Measurements from ENCODE around the gene IWS1.
"Not testable (repeated sequence)": the region's sequence is repeated elsewhere in the genome, so short reads cannot be mapped to it uniquely, and the experiment has no call there.

Gene IWS1

DNA sequence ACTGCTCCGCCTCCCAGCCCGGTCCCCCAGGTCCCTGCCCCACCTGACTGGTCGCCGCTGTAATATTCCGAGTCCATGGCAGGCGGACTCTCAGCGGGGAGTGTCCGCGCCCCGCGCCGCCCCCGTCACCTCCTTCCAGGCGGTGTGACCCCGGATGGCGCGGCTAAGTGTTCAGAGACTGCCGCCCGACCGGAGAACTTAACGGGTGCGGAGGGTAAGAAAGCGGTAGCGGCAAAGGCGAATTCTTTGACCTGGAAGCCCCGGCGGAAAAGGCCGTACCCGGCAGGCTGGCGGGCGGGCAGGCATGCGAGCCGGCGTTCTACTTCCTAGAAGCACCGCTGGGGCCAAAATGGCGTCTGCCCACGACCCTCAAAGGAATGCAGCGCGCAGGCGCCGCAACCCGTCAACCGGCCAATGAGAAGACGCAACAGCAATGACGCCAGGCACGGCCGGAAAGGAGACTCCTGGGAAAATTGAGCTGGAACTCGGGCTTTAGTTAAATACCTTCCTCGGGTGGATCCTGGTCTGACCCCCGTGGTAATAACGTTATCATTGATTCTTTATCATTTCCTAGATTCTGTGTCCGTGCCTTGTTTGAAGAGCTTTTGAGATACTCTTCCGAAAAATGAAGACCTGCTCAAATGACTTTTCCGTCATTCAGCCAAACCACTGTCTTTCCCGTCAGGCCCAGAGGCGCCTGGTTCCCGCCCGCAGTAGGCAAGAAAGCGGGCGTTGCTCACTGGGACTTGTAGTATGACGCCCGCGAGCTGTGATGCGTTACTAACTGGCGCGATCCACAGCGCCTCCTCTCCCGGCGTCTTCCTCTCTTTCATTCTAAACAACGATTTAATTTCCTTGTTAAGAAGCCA is at the start of gene IWS1:
Gene IWS1 (minus strand): TSS at position 358 of the 869 bp plus-strand sequence. CDS start 281 bp downstream, at position 77.
- DNase-seq (ENCODE audit: low read depth in 2 of 2), result peak; percentile 84 to 85

DNA sequence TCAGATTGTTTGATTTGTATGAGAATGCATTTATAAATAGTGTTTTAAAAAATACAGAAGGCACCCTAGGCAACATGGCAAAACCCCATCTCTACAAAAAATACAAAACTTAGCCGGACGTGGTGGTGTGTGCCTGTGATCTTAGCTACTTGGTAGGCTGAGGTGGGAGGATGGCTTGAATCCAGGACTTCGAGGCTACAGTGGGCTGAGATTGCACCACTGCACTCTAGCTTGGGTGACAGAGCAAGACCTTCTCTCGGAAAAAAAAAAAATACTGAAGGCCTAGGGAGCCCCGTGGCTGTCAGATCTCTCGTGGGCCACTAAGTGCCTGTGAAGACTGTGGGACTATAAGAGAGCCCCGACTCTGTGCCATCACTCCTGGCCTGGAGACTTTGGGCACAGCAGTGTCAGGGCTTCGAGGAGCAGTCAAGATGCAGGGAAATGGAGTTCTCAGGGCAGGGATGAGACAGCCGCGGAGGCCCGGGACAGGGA is 49.7 kb upstream of the IWS1 start:
- DNase-seq (ENCODE audit: low read depth in 2 of 2), result no peak

DNA sequence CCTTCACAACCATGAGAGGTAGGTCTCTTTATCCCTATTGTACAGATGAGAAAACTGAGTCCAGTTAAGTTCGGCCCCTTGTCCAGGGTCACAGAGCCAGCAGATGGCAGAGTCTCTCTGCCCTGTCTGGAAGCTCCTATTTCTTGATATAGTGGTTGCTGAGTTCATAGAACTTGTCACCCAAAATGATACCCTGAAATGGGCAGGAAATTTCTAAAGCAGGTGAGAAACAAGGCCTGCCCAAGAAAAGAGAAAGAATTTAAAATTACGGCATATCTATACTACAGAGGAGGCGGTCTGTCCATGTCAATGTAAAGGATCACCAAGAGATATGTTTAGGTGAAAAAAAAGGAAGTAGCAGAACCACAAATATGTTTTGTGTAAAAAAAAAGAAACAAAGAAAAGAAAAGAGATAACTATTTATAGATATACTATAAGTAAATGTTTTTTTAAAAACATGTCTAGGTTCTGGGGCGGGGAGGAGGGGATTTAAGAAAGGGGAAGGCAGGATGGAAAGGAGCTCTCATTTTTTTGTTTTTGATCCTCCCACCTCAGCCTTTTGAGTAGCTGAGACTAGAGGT is 49.0 kb upstream of the IWS1 start:
- no peak for DNase-seq (ENCODE audit: low read depth in 2 of 2)

DNA sequence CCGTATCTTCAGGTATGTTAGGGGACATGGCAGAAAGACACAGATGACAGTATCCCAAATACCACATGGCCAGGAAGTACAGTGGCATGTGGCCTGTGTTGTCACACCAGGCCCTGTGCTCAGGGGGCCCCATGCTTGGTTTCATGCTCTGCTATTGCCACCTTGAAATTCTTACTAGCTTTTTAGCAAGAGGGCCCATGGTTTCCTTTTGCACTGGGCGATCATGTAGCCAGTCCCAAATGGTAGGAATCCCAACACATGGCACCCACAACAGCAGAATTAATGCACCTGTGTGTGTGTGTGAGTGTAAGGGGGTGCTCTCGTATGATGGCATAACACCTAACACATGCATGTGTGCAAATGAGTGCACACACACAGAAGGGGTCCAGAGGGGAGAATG is 48.4 kb upstream of the IWS1 start:
- no peak for DNase-seq (ENCODE audit: low read depth in 2 of 2)

DNA sequence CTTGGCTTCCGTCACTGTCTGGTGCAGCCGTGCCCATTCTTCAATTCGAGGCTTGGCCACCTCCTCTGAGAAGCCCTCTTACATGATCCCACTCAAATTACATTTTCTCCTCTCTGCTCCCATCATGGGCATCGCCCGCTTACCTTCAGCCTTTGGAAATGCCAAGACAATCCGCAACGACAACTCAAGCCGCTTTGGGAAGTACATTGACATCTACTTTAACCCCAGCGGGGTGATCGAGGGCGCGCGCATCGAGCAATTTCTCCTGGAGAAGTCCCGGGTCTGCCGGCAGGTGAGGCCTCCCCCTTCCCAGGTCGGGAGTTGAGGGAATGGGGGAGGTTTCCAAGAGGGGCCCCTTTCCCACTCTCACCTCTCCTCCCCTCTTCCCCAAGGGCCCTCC is 47.5 kb upstream of the IWS1 start:
- no peak for DNase-seq (ENCODE audit: low read depth in 2 of 2)

DNA sequence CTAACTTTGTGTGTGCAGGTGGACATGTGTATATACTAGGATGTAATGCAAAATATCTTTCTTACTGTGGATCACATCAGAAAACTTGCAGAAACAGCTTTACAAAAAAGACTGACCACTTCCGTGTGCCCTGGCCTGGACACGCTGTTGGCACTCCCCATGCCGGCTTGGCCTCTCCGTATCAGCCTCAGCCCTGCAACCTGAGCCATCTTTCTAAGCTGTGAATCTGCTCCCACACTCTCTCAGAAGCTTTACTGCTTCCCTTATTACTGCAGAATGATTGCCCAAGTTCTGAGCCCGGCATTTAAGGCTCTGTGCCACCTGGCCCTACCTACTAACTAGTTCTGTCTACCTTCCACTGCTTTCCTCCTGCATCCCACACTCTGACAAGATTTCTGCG is 47.0 kb upstream of the IWS1 start:
- DNase-seq (ENCODE audit: low read depth in 2 of 2), result no peak

DNA sequence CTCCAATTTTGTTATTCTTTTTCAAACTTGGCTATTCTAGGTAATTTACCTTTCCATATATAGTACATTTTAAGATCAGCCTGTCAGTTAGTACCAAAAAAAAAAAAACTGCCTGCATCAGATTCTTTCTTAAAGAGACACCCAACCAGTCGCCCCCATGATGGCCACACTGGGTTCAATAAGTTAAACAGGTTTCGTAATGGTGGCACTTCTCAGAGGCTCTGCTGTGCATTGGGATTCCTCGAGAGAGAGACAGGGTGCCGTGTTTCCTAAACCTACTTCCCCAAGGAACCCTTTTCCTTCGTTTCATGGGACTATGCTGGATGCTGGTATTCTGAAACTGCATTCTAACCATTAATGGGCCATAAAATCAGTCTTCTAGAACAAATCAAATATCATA is 46.6 kb upstream of the IWS1 start:
- DNase-seq (ENCODE audit: low read depth in 2 of 2), result no peak

DNA sequence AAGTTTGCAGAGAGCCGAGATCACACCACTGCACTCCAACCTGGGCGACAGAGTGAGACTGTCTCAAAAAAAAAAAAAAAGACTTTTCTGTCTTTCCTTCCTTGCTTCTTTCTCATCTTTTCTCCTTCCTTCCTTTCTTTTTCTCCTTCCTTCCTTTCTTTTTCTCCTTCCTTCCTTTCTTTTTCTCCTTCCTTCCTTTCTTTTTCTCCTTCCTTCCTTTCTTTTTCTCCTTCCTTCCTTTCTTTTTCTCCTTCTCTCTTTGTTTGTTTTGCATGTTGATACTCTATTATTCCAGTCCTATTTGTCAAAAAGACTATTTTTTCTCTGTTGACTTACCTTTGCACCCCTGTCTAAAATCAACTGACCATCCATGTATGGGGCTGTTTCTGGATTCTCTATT is 46.1 kb upstream of the IWS1 start:
- DNase-seq (ENCODE audit: low read depth in 2 of 2), result not testable (repeated sequence)

DNA sequence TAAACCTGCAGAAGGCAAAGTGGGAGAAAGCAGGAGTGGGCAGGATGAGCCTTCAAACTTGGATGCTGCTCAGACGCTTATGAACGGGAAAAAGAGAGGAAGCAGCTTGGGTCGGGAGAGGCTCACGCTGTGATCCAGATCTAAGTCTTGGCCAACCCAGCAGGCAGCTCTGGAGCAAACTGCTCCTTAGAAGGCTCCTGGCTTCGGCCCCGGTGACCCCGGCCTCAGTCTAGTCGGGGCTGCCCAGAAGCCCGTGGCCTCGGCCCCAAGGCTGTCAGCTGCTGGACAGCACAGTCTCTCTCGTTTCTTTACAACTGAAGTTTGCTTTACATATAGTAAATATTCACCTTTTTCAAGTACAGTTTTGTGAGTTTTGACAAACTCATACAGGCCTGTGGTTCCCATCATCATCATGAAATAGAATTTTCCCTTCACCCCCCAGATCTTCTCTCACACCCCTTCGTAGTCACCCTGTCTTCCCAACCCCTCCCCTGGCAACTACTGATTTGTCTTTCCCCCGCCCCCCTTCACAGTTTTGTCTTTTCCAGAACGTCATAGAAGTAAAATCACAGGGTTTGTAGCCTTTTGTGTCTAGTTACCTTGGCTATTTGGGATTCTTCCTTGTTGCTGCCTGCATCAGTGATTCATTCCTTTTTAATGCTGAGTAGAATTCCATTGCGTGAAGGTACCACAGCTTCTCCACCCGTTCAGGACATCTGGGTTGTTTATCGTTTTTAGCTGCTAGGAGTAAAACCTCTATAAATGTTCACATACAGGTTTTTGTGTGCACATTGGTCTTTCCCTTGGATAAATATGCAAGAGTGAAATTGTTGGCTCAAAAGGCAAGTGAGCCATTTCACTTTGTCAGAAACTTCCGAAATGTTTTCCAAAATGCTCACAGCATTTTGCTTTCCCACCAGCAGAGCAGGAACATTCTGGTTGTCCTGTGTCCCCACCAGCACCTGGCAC is 44.3 kb upstream of the IWS1 start:
- DNase-seq (ENCODE audit: low read depth in 2 of 2), result no peak

DNA sequence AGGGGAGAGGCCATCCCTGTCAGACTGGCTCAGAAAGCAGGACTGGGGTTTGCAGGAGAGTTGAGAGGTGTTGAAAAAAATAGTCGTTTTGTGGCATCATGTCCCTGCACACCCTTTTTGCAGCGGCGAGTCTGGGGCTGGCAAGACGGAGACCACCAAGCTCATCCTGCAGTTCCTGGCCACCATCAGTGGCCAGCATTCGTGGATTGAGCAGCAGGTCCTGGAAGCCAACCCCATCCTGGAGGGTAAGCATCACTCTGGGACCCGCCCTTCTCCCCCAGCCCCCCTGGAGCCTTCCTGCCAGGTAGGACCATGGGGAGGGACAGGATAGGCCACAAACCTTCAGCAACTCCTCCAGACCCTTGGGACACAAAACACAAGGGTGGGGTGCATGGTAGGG is 43.4 kb upstream of the IWS1 start:
- DNase-seq (ENCODE audit: low read depth in 2 of 2), result no peak

DNA sequence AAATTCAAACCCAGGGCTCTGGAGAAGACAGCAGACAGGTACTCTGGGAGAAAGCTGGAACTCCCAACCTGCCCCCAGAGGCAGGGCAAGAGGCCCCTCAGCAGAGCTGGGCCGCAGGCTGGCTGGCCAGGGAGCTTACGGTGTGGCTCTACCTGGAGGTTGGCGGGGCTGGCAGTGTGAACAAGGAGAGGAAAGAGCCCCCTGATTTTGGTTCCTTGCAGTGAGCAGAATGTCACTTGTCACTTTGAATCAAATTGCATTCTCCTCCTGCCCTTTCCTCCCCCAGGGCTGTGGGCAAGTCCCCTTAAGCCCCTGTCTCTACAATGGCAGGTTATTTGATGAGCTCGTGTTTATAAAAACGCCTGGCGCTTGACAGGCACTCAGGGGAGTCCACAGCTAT is 41.8 kb upstream of the IWS1 start:
- no peak for DNase-seq (ENCODE audit: low read depth in 2 of 2)

DNA sequence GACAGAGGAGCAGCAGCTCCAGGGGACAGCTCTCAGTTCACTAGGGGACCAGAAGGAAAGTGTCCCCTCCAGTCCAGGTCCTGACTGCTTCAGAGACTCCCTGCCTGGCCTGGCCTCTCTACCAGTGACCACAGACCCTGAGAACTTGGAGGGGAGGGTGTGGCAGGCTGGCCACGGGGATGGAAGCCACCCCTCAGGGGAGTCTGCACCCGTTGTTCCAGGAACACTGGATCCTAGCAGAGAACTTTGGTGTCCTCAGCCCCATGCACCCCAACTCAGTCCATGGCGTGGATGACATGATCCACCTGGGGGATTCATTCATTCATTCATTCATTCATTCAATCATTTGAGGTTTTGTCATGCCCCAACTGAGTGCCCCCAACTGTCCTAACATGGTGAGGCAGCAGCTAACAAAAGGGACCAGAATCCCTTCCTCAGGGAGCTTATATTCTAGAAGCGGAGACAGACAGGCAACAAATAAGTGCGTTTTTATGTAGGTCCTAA is 41.1 kb upstream of the IWS1 start:
- DNase-seq (ENCODE audit: low read depth in 2 of 2), result no peak

DNA sequence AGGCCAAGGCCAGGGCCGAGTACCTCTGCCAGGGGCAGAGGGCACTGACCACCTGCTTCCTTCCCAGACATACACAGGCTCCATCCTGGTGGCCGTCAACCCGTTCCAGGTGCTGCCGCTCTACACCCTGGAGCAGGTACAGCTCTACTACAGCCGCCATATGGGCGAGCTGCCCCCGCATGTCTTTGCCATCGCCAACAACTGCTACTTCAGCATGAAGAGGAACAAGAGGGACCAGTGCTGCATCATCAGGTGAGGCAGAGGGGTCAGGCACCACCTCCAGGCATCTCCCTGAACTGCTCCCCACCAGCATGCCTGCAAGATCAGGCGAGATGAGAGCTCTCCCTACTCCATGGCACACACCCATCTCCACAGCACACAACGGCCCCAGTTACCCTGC is 40.3 kb upstream of the IWS1 start:
- no peak for DNase-seq (ENCODE audit: low read depth in 2 of 2)

DNA sequence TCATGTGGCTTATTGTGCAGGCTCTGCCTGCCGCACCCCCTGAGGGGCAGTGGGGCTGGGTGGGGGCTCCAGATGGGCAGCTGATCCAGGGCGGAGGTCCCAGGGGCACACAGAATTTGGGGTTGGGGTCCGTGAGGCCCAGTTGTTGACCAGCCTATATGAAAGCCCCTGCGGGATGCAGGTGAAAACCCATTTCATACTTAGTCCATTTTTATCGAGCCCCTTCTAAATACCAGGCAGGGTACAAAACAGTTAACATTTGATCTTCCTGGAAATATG is 39.8 kb upstream of the IWS1 start:
- no peak for DNase-seq (ENCODE audit: low read depth in 2 of 2)

DNA sequence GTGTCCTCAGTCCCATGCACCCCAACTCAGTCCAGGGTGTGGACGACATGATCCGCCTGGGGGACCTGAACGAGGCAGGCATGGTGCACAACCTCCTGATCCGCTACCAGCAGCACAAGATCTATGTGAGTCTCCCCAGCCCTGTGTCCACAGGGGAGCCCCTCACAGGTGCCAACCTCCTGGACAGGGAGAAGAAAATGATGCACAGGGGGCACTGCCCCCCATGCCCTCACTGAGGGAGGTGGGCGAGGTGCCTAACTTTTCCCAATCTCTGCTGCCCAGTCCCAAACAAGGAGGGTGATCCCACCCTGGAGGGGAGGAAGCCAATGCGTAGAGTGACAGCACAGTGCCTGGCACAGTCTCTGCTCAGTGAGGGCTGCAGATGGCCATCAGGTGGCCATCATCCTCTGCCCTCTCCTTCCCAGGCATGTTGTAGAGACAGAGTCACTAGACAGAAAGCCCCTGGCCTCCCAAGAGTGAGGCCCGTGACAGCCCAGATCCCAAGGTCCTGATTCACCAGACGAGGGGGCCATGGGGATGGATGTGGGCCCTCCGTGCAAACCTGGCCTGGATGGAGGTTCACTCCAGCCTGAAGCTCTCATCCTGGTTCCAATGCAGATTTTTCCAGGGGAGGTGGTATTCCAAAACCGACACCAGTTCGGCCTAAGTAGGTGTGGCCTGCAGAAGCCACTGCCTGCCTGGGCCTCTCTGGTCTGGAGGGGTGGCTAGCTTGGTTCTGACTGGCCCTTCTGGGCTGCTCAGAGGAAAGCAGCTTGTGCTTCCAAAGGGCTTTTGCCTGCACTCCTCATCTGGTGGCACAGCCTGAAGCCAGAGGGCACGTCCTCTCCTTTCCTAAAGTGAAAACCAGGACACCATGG is 39.2 kb upstream of the IWS1 start:
- DNase-seq (ENCODE audit: low read depth in 2 of 2), result no peak

DNA sequence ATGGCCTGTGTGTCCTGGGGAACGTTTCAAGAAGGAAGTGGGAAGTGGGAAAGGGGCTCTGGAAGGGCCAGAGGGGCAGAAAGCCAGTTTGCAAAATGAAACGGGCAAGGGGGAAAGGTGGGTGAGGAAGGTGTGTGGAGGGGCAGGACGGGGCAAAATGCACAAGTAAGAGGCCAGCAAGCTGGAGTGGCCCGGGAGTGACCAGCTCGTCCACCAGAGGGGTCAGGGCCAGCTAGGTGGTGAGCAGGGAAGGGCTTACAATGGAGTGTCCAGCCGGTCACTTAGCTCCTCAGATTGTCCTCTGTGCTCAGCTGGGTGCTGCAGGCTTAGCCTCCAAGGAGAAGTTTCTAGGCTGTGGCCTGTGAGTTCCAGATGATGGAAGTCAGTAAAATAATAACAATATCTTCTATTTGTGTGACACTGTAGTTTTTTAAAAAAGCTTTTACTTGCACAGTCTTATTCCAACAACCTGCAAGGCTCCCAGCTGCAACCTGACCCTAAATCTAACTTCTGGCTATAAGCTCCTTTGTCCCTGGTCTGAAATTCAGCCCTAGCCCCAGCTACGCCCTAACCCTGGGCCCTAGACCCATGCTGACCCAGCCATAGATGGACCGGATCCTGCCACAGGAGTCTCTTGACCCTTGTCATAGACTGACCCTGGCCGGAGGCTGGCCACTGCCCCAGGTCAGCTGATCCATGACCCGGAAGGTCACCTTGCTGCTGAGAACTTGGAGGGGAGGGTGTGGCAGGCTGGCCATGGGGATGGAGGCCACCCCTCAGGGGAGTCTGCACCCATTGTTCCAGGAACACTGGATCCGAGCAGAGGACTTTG is 38.4 kb upstream of the IWS1 start:
- DNase-seq (ENCODE audit: low read depth in 2 of 2), result no peak

DNA sequence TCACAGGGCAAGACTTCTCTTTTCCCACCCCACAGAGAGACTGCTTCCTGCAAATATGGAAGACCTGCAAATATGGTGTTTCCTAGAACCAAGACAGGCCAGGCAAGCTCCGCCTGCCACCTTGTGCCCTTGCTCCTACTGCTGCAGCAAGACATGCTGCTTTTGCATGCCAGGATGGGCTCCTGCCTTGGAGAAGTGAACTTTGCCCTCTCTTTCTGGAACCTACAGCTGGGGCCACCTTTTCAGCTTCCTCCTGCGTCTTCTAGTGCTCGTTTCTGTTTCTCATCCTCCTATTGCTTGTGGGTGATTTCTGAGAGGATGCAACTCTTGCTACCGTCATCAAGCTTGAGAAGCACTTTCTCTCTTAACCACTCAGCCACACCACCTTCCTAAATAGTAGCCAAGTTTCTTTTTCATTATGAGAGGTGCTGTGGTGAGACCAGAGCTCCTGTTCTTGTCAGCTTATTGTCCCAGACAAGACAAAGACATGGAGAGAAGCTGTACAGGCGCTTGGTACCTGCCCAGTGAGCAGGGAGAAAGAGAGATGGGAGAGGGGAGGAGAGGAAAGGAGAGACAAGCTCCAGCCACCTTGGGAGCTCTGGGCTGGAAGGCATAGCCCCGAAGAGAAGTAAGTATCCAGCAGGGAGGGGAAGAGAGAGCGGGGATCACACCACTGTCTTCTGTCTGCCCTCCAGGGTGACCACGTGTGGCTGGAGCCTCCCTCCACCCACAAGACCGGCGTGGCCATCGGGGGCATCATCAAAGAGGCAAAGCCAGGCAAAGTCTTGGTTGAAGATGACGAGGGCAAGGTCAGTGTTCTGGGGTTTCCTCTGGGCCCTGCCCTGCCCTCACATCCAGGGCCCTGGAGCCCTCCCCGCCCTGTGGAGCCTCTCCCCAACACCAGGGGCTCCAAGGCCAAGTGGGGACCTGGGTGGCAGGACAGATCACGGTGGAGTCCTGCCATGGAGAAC is 37.5 kb upstream of the IWS1 start:
- no peak for DNase-seq (ENCODE audit: low read depth in 2 of 2)

DNA sequence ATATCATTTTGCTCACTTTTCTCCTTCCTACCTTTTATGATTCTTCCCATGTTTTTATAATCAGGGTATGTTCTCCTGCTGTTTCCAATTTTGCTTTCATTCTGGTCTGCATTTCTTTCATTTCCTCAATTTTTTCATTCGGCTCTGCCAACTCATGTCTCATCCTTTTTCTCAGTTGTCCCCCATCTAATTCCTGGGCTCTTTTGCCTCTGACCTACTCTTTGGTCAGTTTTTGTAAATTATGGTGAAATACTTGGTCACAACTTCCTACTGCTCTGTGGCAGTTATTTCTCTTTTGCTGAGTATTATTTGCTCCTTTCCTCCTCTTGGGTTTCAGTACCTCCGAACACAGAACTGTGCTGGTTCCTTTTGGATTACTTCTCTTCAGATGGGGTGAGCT is 36.6 kb upstream of the IWS1 start:
- no peak for DNase-seq (ENCODE audit: low read depth in 2 of 2)

DNA sequence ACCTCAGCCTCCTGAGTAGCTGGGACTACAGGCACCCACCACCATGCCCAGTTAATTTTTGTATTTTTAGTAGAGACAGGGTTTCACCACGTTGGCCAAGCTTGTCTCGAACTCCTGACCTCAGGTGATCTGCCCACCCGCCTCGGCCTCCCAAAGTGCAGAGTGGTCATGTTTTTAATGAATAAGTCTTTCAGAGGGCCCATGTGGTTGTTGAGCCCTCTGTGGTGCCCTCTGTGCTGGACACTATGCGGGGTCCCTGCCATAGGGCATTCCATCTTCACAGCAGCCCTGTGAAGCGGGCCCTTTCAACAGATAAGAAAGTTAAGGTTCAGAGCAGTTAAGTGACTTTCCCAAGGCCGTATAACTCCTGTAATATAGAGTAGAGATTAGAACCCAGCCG is 35.1 kb upstream of the IWS1 start:
- DNase-seq (ENCODE audit: low read depth in 2 of 2), result no peak
